DOHH2 (cell line): Measurements from ENCODE around the gene FBXO10.

ENCODE experiments used
- EZH2phosphoT487 ChIP-seq: fragments of 200-600 bp; sonication (generic); IDR thresholded peaks from 2 replicates; pipeline ENCODE4 v1.6.1; 2017; ENCODE audit warnings: borderline replicate concordance, mild to moderate bottlenecking, antibody characterized with exemption, low read length, moderate library complexity, mixed read lengths
- TF ChIP-seq, protein P1 (sequence below): fragments of 200-600 bp; sonication (generic); IDR thresholded peaks from one replicate; pipeline ENCODE4 v1.5.1; 2014; ENCODE audit warnings: antibody characterized with exemption, mild to moderate bottlenecking, low read depth, low read length; ENCODE audit not compliant: poor library complexity, severe bottlenecking

- TF ChIP-seq, protein P1, sequence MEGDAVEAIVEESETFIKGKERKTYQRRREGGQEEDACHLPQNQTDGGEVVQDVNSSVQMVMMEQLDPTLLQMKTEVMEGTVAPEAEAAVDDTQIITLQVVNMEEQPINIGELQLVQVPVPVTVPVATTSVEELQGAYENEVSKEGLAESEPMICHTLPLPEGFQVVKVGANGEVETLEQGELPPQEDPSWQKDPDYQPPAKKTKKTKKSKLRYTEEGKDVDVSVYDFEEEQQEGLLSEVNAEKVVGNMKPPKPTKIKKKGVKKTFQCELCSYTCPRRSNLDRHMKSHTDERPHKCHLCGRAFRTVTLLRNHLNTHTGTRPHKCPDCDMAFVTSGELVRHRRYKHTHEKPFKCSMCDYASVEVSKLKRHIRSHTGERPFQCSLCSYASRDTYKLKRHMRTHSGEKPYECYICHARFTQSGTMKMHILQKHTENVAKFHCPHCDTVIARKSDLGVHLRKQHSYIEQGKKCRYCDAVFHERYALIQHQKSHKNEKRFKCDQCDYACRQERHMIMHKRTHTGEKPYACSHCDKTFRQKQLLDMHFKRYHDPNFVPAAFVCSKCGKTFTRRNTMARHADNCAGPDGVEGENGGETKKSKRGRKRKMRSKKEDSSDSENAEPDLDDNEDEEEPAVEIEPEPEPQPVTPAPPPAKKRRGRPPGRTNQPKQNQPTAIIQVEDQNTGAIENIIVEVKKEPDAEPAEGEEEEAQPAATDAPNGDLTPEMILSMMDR: no peak
- no peak for TF ChIP-seq EZH2phosphoT487
These were observed 80.2 kb downstream of the FBXO10 start for GRCh38 chr9:37496020-37496419.
